ENCODE results near the gene BNIPL.

The BNIPL gene

GRCh38 chr1:151009674-151010345 is 26.6 kb upstream of the BNIPL start:
- DNase-seq (ENCODE audit: low read depth): no peak

GRCh38 chr1:151010346-151010726 is 26.1 kb upstream of the BNIPL start:
- no peak for DNase-seq (ENCODE audit: low read depth)

GRCh38 chr1:151011154-151011850 is 25.1 kb upstream of the BNIPL start:
- no peak for DNase-seq (ENCODE audit: low read depth)

GRCh38 chr1:151012684-151013471 is 23.5 kb upstream of the BNIPL start:
- no peak for DNase-seq (ENCODE audit: low read depth)

- no peak for DNase-seq (ENCODE audit: low read depth)
These were observed 22.9 kb upstream of the BNIPL start for GRCh38 chr1:151013518-151013917.

- no peak for DNase-seq (ENCODE audit: low read depth)
These were observed 11.7 kb upstream of the BNIPL start for GRCh38 chr1:151024540-151025146.

- DNase-seq (ENCODE audit: low read depth): no peak
These were observed 9.9 kb upstream of the BNIPL start for GRCh38 chr1:151026460-151026859.

- DNase-seq (ENCODE audit: low read depth): no peak
These were observed 4.2 kb upstream of the BNIPL start for GRCh38 chr1:151032164-151032563.

GRCh38 chr1:151035167-151035566 is 1.2 kb upstream of the BNIPL start:
- no peak for DNase-seq (ENCODE audit: low read depth)

- DNase-seq (ENCODE audit: low read depth): no peak
These were observed 646 bp downstream of the BNIPL start for GRCh38 chr1:151037032-151037431.

- no peak for DNase-seq (ENCODE audit: low read depth)
These were observed 3.1 kb downstream of the BNIPL start for GRCh38 chr1:151039521-151039920.

- no peak for DNase-seq (ENCODE audit: low read depth)
These were observed 6.8 kb downstream of the BNIPL start for GRCh38 chr1:151043163-151043562.

GRCh38 chr1:151047591-151047924 is 11.2 kb downstream of the BNIPL start, which contains the start of gene C1orf56:
TSS of gene C1orf56 (plus strand) at chr1:151047751. CDS start at chr1:151047848, 97 bp downstream.
- DNase-seq (ENCODE audit: low read depth): no peak

GRCh38 chr1:151047925-151048644 is 11.7 kb downstream of the BNIPL start:
- DNase-seq (ENCODE audit: low read depth): no peak

- no peak for DNase-seq (ENCODE audit: low read depth)
These were observed 12.3 kb downstream of the BNIPL start for GRCh38 chr1:151048645-151049032.

- DNase-seq (ENCODE audit: low read depth): no peak
These were observed 13.1 kb downstream of the BNIPL start for GRCh38 chr1:151049458-151049857.

- DNase-seq (ENCODE audit: low read depth): no peak
These were observed 13.8 kb downstream of the BNIPL start for GRCh38 chr1:151050051-151050688.

GRCh38 chr1:151051356-151052009 is 15.1 kb downstream of the BNIPL start:
- DNase-seq (ENCODE audit: low read depth): no peak

GRCh38 chr1:151054971-151055547 is 18.7 kb downstream of the BNIPL start:
- DNase-seq (ENCODE audit: low read depth): no peak

GRCh38 chr1:151055581-151055980 is 19.2 kb downstream of the BNIPL start:
- DNase-seq (ENCODE audit: low read depth): no peak

GRCh38 chr1:151056149-151056548 is 19.8 kb downstream of the BNIPL start:
- no peak for DNase-seq (ENCODE audit: low read depth)
